BJ (cell line): ENCODE data around the gene ADCY2. TPM values are rescaled to one million over a fixed set of nuclear protein-coding genes. Genes with fewer than 3 reads are reported as not detected.

Experiments
- CTCF ChIA-PET: fragments of 350-600 bp; formaldehyde crosslinking; extraction: SDS; loops from one replicate; lab custom pipeline; 2021; ENCODE audit warnings: antibody characterized with exemption, inconsistent platforms; lab: Yijun Ruan, JAX
- POLR2A ChIA-PET: fragments of 300-600 bp; sonication (Branson Sonifier 250); formaldehyde crosslinking; extraction: SDS; loops from one replicate; lab custom pipeline; 2021; ENCODE audit warnings: antibody characterized with exemption; lab: Charles Lee
- DNase-seq: peaks from one replicate; pipeline ENCODE4 v3.0.0-alpha.2; 2011; ENCODE audit warnings: low read depth
- H3K27me3 ChIP-seq: 2 replicates; pipeline ENCODE4 v1.6.0; 2011; ENCODE audit warnings: low read length; ENCODE audit not compliant: control insufficient read depth, insufficient read depth
- H3K36me3 ChIP-seq: 2 replicates; pipeline ENCODE4 v1.5.1; 2011; ENCODE audit warnings: low read length; ENCODE audit not compliant: control insufficient read depth, insufficient read depth
- H3K4me3 ChIP-seq: 2 replicates; pipeline ENCODE4 v1.5.1; 2011; ENCODE audit warnings: low read depth, mild to moderate bottlenecking, control low read depth, low read length
- polyA plus RNA-seq: library from polyadenylated mRNA; depleted of rRNA; stranded (reverse); fragments of >200 nt; gene quantifications from 2 replicates; pipeline ENCODE4 v1.2.3, GENCODE V29; 2011
- TF ChIP-seq, protein P1 (sequence below): IDR thresholded peaks from 2 replicates; pipeline ENCODE4 v1.5.1; 2011; ENCODE audit warnings: low read depth, mild to moderate bottlenecking, control low read depth, inconsistent platforms, low read length, moderate library complexity; ENCODE audit not compliant: insufficient read depth

The ADCY2 gene
- polyA plus RNA-seq, 1 experiment: not detected

DNA sequence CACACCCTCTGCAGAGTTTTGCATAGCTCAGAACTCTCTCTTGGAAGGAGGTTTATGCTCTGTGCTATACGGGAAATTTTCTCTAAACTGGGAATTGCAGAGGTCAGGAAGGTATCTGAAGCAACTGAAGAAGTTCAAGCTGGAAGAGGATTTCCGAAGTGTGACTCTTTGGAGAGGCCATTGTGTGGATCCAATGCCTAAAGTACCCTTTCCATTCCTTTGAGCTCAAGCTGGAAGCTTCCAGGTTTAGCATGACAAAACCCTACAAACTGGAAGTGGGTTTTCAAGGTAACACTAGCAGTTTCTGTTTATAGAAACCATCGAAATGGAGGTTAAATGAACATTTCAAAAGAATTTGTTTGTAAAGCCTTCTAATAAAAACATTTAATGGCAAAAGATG, 267.9 kb downstream of the ADCY2 start:
- POLR2A ChIA-PET: no interaction called here
- no peak for DNase-seq
- H3K27me3 ChIP-seq: no peaks in the 10 kb centered on the region
- H3K36me3 ChIP-seq: no peaks in the 10 kb centered on the region
- CTCF ChIA-PET: no interaction called here
- TF ChIP-seq, protein P1, sequence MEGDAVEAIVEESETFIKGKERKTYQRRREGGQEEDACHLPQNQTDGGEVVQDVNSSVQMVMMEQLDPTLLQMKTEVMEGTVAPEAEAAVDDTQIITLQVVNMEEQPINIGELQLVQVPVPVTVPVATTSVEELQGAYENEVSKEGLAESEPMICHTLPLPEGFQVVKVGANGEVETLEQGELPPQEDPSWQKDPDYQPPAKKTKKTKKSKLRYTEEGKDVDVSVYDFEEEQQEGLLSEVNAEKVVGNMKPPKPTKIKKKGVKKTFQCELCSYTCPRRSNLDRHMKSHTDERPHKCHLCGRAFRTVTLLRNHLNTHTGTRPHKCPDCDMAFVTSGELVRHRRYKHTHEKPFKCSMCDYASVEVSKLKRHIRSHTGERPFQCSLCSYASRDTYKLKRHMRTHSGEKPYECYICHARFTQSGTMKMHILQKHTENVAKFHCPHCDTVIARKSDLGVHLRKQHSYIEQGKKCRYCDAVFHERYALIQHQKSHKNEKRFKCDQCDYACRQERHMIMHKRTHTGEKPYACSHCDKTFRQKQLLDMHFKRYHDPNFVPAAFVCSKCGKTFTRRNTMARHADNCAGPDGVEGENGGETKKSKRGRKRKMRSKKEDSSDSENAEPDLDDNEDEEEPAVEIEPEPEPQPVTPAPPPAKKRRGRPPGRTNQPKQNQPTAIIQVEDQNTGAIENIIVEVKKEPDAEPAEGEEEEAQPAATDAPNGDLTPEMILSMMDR: no peak
- H3K4me3 ChIP-seq: no peak overlapping the region

DNA sequence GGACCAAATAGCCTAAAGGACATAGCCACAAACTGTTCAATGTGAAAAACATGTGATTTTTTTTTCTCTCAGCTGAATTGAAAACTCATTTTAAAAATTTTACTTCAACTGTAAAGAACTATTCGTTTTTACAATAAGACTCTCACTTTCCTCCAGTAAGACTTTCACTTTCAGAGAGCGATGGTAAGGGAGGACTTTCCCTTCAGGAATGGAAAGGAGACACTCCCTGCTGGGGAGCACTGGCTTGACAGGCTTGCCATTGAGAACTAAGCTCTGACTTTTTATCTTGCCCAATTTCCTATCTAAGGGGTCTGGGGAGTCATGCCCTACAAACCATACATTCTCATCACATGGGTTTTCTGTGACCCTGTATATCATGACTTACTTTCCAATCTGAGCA, 268.3 kb downstream of the ADCY2 start:
- ChIA-PET CTCF (no interaction called here), POLR2A (no interaction called here)
- no peak overlapping the region for H3K4me3 ChIP-seq
- TF ChIP-seq, protein P1: no peak
- DNase-seq: no peak
- no peaks in the 10 kb centered on the region for H3K27me3 ChIP-seq
- no peaks in the 10 kb centered on the region for H3K36me3 ChIP-seq

DNA sequence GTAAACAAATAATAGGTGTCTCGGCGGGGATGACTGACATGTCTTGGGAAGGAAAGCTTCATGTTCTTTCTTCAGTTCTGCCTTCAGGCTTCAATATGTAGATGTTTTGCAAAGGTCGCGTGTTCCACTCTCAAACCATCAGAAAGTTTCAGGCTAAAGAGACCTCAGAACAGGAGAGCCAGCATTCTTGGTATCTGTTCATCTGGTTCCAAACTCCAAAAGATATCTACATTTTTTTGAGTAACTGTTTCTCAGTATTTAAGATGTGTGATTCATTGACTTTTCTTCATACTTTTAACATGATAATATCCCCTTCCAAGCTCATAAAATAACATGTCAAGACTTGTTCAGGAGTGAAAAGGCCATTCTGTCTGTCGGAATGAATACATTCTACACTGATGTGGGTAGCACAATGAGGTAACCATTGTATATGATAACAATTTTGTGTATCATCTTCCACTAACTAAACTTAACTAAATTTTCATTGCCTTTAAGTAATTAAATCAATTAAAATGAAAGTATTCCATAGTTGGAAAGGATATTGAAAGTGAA, 271.4 kb downstream of the ADCY2 start:
- ChIA-PET CTCF (interaction anchor here (1.4 kb wide), 1 partner anchor 78 kb away, joined by 4 read pairs; no protein-coding TSS in a partner anchor), POLR2A (no interaction called here)
- Histone ChIP-seq H3K4me3 (no peak overlapping the region), H3K27me3 (no peaks in the 10 kb centered on the region), H3K36me3 (no peaks in the 10 kb centered on the region)
- TF ChIP-seq, protein P1: no peak
- DNase-seq: no peak

DNA sequence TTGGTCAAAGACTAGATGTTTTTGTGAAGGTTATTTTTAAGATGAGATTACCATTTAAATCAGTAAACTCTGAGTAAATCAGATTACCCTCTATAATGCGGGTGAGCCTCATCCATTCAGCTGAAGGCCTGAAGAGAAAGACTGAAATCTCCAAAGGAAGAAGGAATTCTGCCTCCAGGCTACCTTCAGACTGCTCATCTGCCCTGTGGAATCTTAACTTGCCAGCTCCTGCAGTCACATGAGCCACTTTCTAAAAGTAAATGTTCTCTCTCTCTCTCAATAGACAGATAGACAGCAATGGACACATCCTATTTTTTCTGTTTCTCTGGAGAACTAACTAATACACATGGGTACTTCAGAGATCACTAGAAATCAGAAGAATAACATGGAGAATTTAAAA, 272.2 kb downstream of the ADCY2 start:
- TF ChIP-seq, protein P1: no peak
- POLR2A ChIA-PET: no interaction called here
- Histone ChIP-seq H3K4me3 (no peak overlapping the region), H3K36me3 (no peaks in the 10 kb centered on the region), H3K27me3 (no peaks in the 10 kb centered on the region)
- CTCF ChIA-PET: no interaction called here
- DNase-seq: no peak

DNA sequence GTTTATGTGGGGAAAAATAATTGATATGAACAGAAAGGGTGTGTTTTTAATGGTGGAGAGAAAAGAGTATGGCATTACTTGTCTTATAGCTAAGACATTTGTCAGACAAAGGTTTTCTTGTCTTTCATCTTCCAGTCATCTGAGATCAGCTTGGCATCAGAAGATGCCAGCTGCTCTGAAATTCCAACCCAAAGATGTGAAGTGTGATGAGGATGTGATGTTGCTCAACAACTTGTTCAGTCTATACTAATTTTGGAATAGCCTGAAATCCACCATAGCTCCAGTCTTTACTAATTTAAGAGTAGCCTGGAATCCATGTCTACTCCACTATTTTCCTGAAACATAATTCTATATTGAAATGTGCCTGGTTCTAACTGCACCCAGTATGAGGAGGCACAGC, 272.7 kb downstream of the ADCY2 start:
- TF ChIP-seq, protein P1: no peak
- POLR2A ChIA-PET: no interaction called here
- CTCF ChIA-PET: no interaction called here
- Histone ChIP-seq H3K27me3 (no peaks in the 10 kb centered on the region), H3K36me3 (no peaks in the 10 kb centered on the region), H3K4me3 (no peak overlapping the region)
- DNase-seq: no peak
